HEK293T (cell line): Measurements from ENCODE around the gene ZDHHC22.

Experiments
- FOXA1 ChIP-seq: fragments of 450-650 bp; IDR thresholded peaks from 2 replicates; pipeline ENCODE4 v1.6.1; 2016; ENCODE audit warnings: mild to moderate bottlenecking
- FOXM1 ChIP-seq: fragments of 450-650 bp; IDR thresholded peaks from 2 replicates; pipeline ENCODE4 v1.6.1; 2017; ENCODE audit warnings: mild to moderate bottlenecking, borderline replicate concordance

- TF ChIP-seq FOXM1 (no peak), FOXA1 (no peak)
These were observed 54.6 kb downstream of the ZDHHC22 start for GRCh38 chr14:77086951-77087350.
